CD4-positive, alpha-beta T cell treated with Interleukin-21 for 1 hour (primary cell): Measurements from ENCODE around the gene DNASE2.
"Not testable (repeated sequence)": the region's sequence is repeated elsewhere in the genome, so short reads cannot be mapped to it uniquely, and the experiment has no call there.

Experiments used
- DNase-seq: peaks from one replicate; pipeline ENCODE4 v3.0.0-alpha.2; 2020

The DNASE2 gene

DNA sequence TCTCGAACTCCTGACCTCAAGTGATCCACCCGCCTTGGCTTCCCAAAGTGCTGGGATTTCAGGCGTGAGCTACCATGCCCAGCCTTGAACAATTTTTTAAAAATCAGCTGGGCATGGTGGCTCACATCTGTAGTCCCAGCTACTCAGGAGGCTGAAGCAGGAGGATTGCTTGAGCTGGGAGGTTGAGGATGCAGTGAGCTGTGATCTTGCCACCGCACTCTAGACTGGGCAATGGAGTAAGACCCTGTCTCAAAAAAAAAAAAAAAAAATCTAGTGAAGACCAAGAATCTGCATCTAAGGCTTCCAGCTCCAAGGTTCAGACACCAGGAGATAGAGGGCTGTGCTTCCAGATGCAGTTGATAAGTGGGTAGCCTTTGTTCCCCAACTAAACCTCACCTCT lies 17.1 kb downstream of the DNASE2 start:
- no peak for DNase-seq

DNA sequence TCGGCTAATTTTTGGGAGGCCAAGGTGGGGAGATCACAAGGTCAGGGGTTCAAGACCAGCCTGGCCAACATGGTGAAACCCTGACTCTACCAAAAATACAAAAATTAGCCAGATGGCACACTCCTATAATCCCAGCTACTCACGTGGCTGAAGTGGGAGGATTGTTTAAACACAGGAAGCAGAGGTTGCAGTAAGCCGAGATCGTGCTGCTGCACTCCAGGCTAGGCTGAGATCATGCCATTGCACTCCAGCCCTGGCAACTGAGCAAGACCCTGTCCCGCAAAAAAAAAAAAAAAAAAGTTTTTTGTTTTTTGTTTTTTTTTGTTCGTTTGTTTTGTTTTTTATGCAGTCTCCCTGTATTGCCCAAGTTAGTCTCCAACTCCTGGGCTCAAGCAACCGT lies 21.7 kb downstream of the DNASE2 start:
- DNase-seq: no peak

DNA sequence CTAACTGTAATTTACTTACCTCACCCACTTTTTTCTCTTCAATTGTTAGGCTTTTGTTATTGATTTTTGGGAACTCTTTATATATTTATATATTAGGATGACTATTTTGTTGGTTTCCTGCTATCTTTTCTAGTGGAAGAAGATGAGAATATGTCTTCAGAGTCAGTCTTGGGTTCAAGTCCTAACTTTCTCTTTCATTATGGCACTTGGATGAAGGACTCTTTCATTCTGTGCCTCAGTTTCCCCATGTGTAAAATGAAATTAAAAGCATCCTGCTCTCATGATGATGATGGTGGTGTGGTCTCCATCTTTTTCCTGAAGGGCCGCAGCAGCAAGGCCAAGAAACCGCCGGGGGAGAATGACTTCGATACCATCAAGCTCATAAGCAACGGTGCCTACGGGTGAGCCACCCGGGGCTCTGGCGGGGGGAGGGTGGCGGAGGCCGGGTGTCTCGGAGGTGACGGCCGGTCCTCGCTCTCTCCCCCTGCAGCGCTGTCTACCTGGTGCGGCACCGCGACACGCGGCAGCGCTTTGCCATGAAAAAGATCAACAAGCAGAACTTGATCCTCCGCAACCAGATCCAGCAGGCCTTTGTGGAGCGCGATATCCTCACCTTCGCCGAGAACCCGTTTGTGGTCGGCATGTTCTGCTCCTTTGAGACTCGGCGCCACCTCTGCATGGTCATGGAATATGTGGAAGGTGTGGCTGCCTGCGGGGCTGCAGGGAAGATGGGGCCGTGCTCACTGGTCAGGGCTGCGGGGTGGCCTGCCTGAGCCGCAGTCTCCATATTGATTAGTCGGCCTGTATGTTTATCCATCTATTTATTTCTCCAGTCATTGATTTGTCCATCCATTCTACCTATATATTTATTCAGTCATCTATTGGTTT lies 23.0 kb downstream of the DNASE2 start:
- DNase-seq: no peak

DNA sequence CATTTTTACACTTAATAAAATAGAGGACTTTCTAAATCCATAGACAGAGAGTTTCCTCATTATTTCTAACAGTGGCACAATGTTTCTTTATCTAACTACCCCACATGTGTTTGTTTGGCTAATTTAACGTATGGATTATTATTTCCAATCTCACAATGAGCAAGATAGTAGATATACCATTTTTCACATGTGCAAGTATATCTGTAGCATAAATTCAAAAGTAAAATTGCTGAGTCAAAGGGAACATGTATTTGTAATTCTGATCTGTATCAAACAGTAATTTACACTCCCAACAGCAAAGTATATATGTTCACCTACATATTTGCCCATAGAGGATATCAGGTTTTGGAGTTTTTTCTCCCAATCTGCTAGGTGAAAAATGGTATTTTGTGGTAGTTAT lies 24.6 kb downstream of the DNASE2 start:
- DNase-seq: no peak

DNA sequence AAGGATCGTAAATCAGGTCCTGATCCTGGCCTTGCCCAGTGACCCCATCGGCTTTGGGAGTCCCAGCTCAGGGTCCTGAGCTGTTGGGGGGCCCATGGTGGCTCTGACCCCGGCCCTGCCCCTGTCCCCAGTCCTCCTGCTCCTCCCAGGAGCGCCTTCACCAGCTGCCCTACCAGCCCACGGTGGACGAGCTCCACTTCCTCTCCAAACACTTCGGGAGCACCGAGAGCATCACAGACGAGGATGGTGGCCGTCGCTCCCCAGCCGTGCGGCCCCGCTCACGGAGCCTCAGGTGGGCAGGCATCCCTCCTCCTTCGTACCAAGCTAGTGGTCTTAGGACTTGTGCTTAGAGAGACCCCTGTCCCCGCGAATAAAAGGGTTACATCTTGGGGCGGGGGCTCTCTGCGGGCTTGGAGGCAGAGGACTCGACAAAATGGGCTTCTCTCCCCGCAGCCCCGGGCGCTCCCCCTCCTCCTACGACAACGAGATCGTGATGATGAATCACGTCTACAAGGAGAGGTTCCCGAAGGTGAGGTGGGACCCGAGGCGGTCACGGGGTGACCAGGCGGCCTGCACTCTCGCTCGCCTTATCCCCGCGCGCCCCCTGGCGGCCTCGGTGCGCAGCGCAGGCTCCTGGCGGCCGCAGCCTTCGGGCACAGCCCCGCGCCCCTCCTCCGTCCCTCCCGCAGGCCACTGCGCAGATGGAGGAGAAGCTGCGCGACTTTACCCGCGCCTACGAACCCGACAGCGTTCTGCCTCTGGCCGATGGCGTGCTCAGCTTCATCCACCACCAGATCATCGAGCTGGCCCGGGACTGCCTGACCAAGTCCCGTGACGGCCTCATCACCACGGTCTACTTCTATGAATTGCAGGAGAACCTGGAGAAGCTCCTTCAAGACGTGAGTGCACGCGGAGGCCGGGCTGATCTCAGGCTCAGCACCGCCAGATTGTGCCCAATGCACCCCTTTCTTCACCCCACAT lies 33.8 kb downstream of the DNASE2 start:
- peak; percentile 82 for DNase-seq

DNA sequence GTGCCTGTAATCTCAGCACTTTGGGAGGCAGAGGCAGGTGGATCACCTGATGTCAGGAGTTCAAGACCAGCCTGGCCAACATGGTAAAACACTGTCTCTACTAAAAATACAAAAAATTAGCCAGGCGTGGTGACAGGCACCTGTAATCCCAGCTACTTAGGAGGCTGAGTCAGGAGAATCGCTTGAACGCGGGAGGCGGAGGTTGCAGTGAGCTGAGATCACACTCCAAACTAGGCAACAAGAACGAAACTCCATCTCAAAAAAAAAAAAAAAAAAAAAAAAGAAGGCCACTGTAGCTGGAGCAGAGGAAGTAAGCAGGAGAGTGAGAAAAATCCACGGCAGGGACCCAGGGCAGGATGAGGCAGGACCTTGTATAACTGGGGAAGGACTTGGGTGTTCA lies 34.6 kb downstream of the DNASE2 start:
- not testable (repeated sequence) for DNase-seq

DNA sequence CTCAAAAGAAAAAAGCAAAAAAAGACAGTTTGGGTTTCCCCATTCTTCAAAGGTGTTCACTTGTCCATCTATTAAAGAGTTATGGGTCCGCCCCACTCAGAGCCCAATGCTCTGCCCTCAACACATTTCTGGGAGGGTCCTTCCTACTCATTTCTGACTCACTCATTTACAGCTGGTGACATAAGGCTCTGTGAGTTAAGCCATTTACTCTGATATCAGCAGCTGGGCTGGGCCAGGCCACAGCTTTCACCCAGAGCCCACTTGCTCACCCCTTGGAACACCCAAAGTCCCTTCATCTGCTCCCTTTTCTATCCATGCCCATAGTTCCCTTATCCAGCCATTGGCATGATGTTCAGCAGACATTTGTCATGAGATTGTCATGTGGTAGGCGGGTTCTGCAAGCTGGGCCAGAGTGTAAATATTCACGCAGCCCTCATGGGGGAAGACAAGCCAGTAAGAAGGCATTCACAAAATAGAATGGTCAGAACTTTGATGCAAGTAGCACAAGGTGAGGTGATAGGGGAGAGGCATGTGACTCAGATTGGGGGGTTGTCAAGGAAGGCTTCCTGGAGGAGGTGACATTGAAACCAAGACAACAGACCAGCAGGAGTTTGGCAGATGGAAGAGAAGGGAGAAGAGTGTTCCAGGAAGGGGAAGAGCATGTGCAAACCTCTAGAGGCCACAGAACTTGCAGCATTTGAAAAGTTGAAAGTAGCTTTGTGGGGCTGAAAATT lies 37.1 kb downstream of the DNASE2 start:
- no peak for DNase-seq

DNA sequence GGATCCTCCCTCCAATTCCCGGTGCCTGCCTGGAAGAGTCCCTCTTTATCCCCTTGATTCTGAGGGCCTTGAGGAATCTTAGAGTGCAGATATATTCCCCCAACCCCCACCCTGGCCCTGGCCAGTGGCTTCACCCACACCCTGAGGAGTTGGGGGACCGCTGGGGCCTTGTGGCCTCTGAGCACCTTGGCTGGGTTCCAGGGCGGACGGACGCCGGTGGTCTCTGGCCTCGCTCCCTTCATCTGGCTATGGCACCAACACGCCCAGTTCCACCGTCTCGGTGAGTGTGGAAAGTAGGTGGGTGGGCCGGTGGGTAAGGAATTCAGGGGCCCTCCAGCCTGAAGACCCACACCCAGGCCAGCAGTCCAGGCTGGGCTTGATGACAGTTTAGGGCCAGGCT lies 37.9 kb downstream of the DNASE2 start:
- DNase-seq: no peak

DNA sequence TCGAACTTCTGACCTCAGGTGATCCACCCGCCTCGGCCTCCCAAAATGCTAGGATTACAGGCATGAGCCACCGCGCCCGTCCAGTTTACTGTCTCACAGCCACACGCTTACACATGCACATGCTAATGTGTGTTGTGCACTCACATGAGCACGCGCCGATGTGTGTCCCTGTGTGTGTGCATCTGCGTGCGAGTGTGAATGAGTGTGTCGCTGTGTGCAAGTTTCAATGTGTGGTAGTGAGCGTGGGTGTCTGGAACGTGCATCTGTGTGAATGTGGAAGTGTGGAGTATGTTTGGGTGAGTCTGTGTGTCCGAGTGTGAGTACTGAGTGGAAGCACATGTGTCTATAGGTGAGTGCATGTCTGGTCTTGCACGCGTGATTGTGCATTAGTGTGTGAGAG lies 38.7 kb downstream of the DNASE2 start:
- no peak for DNase-seq

DNA sequence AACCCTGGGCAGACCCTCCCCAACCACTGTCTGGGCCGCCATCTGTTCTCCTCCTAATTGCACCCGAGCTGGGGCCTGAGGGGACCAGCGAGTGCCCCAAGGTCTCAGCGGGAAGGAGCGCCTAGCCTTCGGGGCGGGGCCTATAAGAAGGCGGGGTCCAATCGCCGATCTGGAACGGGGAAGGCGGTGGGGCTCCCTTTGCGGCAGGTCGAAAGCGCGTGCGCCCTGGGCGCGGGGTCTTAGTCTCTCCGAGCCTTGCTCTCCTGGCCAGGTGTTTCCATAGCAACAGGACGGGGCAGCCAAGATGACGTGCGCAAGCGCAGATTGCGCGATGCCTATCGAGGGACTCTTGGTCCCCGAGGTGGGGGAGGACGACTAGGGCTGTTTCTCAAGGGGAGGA lies 40.2 kb downstream of the DNASE2 start:
- no peak for DNase-seq

DNA sequence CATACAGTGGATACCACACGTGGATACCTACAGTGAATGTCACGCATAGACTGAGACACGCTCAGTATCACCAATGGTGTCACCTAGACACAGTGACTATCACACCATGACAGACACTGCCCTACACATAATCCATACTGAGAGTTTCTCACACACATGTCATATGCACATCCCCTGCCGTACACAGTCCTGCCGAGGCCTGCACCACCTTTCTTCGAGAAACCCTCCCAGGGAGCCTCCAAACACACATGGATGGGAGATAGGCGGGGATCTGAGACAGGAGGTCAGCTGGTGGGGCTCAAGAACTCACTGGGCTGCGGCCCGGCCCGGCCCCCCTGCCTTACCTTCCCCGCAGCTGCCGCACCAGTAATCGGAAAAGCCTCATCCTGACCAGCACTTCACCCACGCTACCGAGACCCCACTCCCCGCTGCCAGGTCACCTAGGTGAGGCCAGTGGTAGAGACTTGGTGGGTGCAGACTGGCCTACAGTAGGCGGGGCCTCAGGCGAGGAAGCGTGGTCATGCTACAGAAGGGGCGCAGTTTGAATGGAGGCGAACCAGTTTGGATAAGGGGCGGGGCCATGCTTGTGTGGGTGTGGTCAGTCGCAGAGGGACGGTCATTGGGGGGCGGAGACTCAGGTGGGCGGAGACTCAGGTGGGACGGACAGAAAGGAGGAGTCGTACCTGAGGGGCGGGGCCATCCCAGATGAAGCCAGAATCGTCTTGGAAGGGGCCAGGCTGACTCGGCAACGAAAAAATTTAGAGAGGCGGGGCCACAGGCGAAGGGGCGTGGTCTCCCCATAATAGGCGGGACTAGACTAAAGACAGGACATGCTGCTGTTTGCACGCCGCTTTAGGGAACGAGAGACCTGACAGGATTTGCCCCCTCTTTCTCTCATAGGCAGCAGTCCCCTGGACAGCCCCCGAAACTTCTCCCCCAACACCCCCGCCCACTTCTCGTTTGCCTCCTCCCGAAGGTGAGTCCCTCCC lies 40.9 kb downstream of the DNASE2 start:
- peak; percentile 39 for DNase-seq

DNA sequence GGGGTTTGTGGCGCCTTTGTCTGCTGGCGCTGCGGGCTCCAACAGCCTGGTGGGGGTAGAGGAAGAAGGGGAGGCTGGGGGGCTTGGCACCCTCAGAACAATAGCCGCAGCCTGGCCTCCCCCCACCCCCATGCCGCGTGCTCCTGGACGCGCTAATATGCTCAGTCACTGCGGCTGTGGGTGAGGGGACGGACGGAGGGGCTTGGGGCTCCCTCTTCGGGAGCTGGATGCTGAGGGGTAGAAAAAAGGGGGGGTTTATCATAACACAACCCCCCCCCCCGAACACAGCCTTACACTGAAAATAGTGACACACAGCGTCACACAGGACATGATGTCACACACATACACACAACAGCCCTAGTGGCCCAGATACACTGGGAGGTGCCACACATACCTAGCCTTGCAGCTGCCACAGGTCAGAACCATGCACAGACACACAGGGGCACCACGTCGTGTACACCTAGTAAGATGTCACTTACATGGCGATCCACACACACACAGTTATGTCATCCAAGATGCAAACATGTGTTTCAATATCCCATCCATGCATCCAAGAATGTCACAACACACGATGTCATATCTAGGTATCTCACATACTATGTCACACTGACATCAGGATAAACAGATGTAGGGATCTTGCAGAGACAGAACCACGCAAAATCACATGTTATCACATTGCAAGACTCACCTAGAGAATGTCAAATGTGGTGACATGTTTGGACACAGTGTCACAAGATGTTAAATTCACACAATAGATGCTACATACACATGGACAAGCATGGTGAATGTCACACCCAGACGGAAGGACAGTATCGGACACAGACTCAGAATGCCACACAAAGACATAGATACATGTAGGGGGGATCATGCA lies 42.1 kb downstream of the DNASE2 start:
- no peak for DNase-seq

DNA sequence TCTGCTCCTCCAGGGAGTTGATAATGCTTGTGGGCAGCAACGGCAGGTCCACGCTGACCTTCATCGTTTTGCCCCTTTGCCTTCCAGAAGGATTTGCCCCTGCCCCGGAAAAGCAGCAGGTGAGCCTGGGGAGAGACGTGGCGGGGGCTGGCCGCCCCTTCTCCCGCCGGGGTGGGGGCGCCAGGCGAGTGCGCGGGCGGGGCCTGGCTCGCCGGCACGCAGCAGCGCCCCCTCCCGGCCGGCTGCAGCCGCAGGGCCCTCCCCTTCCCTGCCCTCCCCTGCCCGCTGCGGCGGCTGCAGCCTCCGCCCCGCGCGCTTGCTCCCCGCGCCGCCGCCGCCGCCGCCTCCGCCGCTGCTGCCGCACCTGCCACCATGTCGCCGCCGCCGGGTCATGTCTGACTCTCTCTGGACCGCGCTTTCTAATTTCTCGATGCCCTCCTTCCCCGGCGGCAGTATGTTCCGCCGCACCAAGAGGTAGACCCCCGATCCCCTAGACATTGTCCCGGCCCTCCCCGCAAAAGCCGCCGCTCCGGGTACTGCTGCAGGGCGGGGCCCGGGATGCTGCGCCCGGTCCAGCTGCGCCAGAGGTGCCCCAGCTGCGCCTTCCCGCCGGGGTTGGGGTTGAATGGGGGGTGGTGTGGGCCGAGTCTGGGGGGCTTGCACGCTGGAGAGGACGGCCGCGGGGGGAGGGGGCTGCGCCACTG lies 42.9 kb downstream of the DNASE2 start, which contains the start of gene MAST1:
TSS of gene MAST1 (plus strand) at position 334 of the 704 bp plus-strand sequence. CDS start at position 392, 58 bp downstream.
- peak; percentile 52 for DNase-seq

DNA sequence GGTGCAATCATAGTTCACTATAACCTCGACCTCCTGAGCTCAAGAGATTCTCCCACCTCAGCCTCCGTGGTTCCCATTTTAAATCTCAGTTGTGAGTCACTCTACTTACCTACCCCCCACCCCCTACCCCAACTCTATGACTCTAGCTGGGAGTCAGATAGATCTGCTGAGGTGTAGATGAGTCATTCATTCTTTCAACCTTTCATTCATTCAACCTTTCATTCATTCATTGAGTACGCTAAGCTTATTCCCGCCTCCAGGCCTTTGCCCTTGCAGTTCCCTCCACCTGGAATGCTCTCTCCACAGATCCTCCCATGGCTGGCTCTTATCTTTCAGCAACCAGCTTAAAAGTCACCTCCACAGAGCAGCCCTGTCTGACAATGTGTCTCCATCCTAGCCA lies 44.0 kb downstream of the DNASE2 start:
- DNase-seq: no peak

DNA sequence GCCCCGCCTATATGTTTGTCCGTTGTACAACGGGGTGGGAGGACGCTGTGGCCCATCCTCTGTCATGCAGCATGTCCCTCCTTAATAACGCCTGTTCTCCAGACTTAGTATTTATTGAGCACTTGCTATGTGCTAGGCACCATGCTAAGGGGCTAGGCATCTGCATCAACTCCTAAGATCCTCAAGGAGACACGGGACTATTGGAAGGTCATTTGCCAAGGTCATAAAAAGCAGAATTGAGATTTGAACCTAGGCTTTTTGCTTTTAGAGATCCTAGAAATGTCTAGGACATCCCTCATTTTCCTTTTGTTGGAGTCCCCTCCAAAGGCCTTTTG lies 44.8 kb downstream of the DNASE2 start:
- no peak for DNase-seq

DNA sequence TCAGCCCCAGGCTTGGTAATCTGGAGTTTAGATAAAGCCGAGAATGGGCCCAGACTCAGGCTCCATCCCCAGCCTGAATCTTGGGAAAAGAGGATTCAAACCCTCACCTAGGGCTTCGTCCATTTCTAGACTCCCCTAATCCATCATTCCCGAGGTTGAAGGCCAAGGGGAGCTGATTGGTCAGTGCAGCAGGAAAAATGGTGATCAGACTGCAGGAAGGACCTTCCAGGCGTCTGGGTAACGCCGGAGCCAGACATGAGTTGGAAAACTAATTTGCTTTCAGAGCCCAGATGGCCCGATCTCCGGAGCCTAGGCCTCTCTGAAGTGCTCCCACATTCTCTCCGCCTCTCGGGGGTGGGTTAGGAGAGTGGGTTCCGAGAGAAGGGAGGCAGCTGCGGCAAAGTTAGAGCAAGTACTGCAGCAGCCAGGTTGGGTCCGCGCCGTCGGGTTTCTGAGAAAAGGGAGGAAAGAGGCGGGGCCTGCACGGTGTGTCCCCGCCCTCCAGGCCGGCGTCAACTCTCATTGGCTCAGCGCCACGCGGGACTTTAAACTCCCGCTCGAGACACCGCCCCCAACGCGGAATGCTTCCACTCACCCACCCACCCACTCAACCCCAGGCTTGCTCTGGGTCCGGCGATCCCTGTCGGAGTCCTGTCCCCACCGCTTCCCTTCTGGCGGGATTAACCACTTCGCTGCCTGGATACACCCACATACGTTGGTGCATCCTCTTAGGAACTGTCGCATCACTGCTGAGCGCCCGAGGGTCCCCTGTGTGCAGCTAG lies 46.1 kb downstream of the DNASE2 start:
- DNase-seq: no peak

DNA sequence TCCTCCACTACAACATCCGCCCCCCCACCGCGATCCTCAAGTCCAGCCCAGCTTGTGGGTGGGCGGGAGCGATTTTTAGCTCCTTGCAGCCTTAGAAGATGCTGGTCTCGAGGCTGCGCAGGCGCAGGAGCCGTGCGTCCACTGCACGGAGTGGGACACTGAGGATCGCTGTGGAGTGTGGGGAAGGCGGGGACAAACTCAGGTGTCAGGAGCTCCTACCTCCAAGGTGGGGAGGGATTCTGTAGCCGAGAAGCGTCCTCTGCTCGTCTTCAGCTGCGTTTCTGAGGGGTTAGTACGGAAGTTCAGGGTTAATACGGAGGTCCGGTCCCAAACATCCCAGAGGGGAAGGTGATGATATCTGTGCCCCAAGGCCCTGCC lies 46.7 kb downstream of the DNASE2 start, which contains the start of gene RTBDN:
TSS of gene RTBDN (minus strand) at position 14 of the 378 bp plus-strand sequence. CDS start 4,600 bp downstream, outside the sequence.
- DNase-seq: no peak

DNA sequence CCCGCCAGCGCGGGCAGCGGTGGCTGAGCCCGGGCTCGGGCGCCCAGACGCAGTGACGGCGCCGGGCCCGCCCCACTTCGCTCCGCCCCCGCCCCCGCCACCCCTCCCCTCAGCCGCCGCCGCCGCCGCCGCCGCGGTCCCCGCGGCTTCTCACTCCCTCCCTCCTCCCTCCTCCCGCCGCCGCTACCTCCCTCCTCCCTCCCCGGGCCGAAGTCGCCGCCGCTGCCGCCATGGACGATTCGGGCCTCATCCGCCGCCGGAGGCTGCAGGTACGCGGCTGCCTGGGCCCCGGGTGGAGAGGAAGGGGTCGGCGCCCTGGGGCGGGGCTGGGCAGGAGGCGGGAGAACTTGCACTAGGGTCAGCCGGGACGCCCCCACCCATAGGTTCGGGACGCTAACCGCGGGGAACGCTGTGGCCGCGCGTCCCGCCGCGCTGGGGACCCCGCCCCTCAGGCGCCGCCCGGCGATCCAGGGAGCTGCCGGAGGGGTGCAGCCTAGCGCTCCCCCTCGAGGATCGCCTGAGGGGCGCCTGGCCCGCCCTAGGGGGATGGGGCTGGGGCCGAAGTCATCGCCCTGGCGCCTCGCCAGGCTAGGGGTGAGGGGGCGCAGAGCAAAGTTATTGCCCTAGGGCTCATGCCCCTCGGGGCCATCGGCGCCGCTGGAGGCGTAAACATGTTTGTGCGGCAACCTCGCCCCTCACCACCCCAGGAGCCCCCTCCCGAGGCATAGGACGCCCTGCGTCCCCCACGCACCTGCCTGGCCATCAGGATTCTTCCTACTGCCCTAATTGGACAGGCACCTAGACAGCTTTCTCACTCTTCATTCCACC lies 47.3 kb downstream of the DNASE2 start:
- DNase-seq: peak; percentile 59
